GM19025 (cell line): ENCODE results near the gene NLRP3.
A peak's percentile ranks its signal among the peaks of the same experiment; 100 is the strongest.

ENCODE experiments used
- ATAC-seq: cut with Tn5 transposase; IDR thresholded peaks from one replicate; pipeline ENCODE4 v1.9.1; 2021; ENCODE audit warnings: mild to moderate bottlenecking, low read depth, moderate library complexity; ENCODE audit not compliant: unreplicated experiment

Gene NLRP3

DNA sequence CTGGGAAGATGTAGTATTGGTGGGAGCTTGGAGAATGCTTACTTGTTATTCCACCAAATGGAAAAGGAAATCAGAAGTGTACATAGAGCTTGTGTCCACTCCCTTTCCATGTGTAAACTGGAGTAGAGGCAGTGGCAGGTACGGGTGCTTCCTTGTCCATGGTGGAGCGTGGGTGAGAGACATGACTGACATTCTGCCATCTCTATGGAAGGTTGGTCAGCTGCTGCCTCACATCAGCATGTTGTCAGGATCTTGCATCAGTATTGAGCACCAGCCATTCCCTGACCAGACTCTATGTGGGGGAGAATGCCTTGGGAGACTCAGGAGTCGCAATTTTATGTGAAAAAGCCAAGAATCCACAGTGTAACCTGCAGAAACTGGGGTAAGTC lies 19.8 kb downstream of the NLRP3 start:
- ATAC-seq: no peak

DNA sequence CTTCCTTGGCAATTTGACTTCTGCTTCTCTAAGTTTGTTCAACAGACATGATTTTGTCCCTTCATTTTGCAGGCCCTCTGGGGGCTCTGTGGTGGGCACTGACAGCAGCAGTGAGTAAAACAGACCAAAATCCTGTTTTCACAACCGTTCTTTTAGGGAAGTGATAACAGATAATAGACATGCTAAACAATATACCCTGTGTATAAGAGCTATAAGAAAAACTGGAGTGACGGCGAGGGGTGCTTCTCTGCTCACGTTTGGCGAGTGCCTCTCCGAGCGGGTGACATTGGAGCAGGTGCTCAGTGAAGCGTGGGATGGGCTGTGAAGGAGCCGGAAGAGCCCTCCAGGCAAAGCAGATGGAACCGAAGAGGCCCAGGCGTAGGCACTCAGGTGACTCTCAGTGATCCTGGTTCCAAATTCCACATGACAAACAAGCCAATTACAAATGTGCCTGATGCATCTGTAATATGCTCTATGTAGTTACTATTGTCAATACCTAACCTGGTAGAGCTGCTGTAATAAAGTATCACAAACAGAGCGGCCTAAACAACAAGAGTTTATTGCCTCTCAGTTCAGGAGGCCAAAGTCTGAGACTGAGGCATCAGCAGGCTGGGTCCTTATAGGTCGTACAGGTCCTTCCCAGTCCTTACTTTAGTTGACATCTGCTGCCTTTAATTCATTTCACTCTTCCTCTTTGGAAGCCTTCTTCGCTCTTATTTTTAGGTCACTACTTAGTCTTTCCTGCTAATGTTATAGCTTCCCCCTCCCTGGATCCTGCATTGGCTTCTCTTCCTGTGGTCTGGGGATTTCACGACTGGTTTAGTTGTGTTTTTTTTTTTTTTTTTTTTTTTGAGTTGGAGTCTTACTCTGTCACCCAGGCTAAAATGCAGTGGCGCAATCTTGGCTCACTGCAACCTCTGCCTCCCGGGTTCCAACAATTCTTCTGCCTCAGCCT lies 21.9 kb downstream of the NLRP3 start:
- ATAC-seq: no peak

DNA sequence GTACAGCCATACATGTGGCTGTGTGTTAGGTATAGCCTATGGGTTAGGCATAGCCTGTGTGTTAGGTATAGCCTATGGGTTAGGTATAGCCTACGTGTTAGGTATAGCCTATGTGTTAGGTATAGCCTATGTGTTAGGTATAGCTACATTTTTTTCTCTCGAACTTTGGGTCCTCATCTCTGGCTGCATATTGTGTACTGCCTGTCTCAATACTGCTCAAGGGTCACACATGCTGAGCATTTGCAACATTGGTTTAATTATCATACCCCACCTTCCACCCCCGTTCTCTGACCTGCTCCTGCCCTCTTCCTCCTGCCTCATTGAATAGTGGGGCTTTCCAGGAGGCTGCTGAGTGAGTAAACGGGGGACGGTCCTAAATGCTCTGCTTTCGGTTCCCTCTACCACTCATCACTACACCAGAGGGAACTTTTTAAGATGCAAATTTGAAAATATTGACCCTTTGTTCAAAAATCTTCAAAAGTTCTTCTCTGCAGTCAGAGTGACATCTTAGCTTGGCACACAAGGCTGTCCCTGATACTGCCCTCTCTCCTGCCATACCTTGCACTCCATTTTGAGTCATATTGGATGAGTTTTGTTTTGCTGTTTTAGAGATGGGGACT lies 24.1 kb downstream of the NLRP3 start:
- peak; percentile 99 for ATAC-seq

DNA sequence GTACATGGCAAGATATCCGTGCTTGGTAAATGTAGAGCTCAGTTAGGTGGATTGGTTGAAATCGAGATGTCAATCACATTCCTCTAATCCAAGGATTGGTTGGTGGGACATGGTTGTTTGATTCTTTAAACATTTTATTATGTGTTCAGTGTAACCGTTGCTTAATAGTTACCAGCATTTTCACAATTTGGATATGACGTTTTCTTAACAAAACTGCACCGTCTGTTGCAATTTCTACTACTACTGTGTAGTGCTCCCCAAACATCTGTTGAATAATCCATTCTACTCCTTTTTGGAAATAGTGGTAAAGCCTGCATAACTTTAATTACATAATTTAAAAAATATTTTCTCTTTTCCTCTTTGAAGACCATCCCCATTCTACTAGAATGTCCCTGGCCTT lies 25.6 kb downstream of the NLRP3 start:
- ATAC-seq: no peak

DNA sequence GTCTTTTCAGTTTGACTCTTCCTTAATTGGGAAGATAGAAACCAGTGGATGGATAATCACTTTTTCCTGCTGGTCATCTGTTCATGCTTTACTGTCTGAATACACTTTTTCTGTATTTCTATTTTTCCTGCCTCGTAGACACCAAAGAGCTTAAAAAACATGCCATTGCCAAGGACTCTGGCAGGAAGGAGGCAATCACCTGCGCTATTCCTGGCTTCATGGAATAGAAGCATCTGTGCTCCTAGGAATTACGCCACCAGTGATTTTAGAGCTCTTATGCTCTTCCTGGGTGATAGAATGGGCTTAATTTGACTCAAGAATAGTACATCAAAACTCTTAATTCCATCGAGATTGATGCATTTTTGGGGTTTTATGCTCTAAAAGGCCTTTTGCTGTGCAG lies 26.2 kb downstream of the NLRP3 start:
- ATAC-seq: no peak

DNA sequence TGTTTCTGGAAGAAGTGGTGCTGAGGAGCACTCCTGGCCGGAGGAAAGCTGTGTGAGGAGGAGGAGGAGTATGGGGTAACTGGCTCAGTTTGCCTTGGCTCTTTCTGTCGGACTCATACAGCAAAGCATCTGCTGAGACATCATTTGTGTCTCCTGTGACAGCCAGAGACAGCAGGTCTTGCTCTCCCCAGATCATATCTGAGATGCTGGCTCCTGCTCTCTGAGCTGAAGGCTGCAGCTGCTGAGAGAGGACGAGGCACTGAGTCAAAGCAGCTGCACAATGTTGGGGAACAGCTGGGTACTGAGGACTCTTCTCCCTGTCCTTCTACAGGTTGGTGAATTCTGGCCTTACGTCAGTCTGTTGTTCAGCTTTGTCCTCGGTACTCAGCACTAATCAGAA lies 27.7 kb downstream of the NLRP3 start:
- ATAC-seq: no peak

DNA sequence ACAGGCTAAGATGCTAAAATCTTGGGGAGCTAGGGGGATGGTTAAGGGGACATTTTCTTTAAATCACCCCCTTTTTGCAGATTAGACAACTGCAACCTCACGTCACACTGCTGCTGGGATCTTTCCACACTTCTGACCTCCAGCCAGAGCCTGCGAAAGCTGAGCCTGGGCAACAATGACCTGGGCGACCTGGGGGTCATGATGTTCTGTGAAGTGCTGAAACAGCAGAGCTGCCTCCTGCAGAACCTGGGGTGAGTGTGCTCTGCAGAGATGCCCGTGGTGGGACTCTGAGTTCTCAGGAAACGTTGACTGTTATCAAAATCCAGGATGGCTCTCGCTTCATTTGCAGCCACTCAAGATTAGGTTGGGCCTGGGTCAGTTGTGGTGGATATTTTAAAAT lies 28.6 kb downstream of the NLRP3 start:
- no peak for ATAC-seq

DNA sequence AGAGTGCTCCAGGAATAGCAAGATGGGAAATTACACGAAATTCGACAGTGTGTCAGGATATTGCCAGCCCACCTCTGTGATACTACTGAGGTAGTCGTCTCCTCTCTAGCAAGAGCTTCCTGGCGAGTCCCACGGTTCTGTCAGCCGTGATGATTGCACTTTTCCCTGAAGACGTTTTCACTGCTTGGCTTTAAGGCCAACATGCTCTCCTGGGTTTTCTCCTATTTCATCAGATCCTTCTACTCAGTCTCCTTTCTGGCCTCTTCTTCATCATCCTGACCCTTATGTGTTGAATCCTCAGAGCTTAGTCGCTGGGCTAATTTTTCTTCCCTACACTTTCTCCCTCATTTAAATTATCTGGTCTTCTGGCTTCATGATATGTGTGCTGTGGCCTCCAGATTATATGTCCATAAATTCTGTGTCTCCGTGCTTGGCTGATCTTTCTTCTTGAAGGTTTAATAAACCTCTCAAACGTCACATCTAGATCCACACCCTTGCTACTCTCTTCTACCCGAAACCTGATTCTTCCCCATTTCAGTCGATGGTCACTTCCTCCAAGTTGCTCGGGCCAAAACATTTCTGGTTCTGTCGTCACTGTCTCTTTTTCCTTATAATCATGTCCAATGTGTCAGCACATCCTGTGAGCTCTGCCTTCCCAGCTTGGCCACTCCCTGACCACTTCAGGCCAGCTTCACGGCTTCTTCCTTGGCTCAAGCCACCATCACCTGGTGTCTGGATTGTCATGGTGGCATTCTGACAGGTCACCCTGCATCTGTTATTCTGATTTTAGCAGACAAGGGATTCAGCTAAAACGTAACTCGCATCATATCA lies 29.8 kb downstream of the NLRP3 start:
- no peak for ATAC-seq

DNA sequence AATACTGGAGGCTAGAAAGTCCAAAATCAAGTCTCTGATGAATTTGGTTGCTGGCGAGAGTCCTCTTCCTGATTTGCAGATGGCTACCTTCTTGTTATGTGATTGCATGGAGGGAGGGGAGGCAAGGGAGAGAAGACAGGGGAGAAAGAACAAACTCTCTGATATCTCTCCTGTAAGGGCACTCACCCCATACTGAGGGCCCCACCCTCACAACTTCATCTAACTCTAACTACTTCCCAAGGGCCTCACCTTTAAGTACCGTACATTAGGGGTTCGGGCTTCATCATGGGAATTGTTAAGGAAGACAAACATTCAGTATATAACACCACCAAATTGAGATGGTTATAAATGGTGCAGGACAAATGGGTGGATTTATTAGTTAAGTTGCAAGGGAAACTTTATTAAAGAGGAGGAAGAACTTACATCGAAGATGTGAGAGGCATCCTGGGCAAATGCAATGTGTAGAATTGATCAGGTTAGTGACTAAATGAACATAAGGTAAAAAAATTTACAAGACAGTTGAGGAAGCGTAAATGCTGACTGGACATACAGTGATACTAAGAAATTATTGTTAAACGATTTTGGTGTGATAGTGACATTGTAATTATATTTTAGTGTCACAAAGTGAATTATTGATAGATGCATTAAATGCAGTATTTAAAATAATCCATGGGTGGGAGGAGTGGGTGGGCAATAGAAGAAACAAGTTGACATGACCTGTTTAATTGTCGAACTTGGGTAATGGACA lies 31.4 kb downstream of the NLRP3 start:
- ATAC-seq: no peak

DNA sequence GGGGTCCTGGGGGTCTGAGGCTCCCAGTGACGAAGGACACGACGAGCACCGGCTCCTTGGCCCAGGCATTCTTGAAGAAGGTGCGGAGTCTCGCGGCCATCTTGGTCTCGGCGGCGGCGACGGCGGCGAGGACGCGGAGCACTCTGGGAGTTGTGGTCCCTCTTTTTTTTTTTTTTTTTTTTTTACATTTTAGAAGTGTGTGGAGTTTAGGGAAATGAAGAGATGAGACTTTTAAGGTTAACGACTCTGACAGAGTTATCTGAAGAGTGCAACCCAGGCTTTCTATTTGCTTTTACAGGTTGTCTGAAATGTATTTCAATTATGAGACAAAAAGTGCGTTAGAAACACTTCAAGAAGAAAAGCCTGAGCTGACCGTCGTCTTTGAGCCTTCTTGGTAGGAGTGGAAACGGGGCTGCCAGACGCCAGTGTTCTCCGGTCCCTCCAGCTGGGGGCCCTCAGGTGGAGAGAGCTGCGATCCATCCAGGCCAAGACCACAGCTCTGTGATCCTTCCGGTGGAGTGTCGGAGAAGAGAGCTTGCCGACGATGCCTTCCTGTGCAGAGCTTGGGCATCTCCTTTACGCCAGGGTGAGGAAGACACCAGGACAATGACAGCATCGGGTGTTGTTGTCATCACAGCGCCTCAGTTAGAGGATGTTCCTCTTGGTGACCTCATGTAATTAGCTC lies 32.3 kb downstream of the NLRP3 start:
- no peak for ATAC-seq

DNA sequence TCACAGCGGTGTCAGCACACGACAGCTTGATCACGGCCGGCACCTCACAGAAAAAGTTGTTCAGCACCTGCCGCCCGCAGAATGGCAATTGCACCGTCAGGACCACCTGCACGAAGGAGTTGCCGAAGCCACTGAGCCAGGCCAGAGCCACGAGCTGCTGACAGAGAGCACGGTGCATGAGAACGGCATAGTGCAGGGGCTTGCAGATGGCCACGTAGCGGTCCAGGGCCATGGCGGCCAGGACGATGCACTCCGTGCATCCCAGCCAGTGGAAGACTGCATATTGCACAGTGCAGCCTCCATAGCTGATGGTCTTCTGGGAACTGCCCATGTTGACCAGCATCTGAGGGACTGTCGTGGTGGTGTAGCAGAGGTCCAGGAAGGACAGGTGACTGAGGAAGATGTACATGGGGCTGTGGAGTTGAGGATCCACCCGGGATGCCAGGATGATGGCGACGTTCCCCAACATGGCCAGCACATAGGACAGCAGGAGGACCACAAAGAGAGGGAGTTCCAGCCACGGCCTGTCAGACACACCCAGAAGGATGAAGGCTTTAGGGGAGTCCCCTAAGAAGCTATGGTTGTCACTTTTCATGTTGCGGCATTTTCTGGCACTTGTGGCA lies 35.5 kb downstream of the NLRP3 start:
- ATAC-seq: no peak

DNA sequence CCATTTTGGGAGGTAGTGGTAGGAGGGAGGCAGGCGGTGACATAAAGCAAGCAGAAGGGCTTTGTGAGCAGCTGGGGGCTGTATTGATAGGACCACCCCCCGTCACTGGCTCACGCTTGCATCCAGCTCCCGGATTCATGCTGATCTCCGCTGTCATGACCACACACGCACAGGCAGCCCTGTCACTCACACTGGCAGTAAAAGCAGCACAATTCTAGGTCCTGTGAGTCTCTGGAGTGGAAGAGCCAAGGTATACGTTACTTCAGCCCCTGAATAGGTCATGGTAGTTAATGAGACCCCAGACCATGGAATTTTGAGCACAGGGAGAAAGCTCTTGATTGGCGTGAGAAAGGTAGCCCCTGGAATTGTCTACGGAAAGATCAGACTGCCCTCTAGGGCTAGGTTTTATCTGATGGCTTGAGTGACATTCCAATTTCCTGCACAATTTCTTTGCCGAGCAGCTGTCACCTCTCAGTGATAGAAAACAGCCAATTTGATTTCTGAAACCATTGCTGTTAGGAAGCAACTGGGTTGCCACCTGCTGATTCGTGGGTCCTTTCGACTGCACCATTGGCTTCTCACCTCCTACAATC lies 36.6 kb downstream of the NLRP3 start:
- ATAC-seq: no peak

DNA sequence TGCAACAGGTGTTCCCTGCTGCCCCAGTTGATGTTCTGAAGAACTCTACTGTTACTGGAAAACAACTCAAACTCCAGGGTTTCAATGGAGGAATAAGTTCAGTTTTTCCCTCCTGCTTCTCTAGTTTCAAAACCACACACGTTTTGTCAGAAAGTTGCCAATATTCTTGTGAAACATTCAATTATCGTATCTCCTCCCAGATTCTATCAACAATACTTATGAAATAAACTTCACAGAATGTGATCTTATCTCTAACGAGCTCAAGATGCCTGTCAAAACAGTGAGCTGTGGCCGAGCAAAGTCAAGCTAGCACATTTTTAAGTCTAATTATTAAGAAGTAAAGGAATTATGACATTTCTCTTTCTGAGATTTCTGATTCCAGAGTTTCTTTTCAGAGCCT lies 37.3 kb downstream of the NLRP3 start:
- ATAC-seq: no peak

DNA sequence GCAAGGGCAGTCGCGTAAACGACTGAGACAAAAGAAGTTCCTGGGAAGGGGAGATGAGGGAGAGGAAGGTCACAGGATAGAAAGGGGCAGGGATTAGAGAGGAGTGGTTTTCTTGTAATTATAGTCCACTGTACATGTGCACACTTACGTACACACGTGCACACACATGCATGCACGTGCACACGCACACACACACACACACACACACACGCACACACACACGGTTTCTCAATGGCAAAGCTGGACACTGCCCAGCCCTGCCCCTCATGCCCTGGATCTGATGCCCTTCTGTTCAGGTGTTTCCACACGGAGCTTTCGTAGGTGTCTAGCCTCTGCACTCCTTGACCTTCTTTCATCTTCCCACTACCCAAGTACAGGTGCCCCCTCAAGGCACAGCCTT lies 38.0 kb downstream of the NLRP3 start:
- no peak for ATAC-seq

DNA sequence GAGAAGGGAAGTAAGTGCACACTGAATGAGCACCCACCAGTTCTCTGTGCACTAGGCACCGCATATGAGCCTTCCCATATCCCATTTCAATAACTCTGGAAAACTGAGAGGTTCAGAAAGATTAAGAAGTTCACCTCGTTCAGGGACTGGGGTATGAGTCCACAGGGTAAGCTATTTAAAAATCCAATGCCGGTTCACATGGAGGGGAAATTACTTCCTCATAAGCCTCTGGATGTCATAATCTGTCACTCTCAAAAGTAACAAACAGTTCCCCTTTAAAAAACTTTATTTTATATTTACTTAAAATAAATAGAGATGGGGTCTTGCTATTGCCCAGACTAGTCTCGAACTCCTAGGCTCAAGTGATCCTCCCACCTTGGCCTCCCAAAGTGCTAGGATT lies 40.0 kb downstream of the NLRP3 start:
- no peak for ATAC-seq

DNA sequence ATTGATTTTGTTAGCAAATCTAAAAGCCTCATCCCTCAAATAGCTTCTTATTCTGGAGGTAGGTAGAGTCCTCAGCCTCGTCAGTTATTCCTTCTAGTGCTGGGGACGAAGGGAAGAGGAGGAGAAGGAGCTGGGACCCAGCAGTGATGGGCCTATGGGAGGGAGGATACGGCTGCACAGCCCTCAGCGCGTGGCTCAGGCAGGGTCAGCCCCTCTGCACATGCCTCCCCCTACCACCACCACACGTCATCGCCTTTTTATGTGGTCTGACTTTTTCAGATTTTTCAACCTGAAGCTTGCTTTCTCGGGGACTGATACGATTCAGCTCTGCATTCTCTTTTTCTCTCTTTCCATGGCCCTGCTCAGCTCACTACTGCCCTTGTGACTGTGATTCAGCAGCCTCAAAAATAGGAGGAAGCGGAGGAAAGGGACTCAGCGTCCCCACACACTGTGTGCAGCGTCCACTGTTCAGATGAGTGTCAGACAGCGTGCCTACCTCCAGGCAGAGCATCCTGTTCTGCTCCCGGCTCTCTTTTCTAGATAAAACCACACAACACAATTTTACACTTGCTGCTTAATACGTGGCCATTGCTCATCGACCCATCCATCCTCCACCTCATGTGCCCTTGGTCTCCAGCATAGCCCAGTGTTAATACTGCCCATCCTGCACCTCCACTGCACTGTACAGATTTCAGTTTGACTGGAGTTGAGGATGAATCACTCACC lies 41.1 kb downstream of the NLRP3 start:
- no peak for ATAC-seq

DNA sequence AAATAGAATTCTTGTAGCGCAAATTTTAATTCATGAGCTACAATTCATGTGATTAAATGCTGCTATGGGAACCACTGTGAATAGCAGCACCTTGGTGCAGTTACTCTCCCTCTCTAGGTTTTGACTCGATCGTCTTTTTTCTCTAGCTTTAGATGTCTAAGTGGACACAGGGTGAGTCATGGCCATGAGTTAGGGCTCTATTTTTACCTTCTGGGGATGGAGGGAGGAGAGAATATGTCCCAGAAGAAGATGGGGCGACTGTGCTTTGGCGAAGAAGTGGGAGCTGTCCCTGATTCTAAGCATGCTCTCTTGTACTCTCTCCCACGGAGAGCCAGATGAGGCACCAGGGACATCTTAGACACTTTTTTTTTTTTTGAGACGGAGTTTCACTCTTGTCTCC lies 43.5 kb downstream of the NLRP3 start:
- ATAC-seq: no peak

DNA sequence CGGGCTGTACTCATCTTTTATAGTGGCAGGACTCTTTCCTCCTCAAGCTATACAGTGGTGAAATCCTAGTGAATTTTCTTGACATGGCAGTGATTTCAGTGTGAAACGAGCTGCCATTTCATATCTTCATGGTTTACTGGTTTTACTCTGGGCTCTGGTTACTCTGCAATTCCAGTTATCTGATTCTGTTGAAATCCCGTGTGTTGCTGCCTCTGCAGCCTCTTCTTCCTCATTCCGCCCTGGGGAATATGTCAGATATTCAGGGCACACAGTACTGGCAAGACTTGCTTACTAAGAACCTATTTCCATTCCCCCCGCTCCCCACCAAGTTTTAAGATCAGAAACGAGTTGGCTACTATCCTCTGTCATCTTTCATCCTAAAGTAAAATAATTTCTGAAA lies 49.8 kb downstream of the NLRP3 start:
- no peak for ATAC-seq

DNA sequence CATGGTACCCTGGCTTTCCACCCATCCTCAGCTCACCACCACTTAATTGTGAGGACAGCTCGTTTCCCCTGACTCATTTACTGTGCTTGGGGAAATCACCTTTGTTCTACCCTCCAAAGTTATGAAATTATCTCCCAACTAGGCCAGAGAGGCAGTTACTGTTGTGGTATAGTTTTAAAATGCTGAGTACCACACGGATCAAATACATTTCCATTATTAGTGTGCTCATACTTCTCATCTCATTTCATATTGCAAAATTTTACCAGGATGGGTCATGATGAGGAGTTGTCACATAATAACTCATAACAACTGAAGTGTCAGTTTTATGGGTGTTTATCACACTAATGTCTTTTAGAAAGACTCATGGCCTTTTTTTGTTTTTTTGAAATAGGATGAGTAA lies 51.2 kb downstream of the NLRP3 start:
- ATAC-seq: no peak
